ENCODE data around the gene SCG3.

GRCh38 chr15:51672155-51672687 lies 9.1 kb upstream of the SCG3 start:
- TF ChIP-seq CTCF (conservative IDR thresholded peaks at IDR 0.05) = no peak
- no peak for TF ChIP-seq EZH2 (IDR thresholded peaks at IDR 0.05; ENCODE audit: low read depth)

All from PC-9 (cell line).